GOT3 (cell line): ENCODE measurements around the gene STK4.

ENCODE experiments used
- DNase-seq: peaks from one replicate; lab custom pipeline; 2025; ENCODE audit warnings: mixed read lengths; lab: John Stamatoyannopoulos, UW

STK4 gene

GRCh38 chr20:45029884-45030283, 63.6 kb downstream of the STK4 start:
- DNase-seq = no peak

DNA sequence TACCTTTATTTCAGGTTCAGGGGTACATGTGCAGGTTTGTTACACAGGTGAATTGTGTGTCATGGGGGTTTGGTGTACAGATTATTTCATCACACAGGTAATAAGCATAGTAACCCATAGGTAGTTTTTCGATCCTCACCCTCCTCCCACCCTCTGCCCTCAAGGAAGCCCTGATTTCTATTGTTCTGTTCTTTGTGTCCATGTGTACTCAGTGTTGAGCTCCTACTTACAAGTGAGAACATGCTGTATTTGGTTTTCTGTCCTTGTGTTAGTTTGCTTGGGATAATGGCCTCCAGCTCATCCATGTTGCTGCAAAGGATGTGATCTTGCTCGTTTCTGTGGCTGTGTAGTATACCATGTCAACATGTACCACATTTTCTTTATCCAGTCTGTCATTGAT, 66.0 kb downstream of the STK4 start:
- DNase-seq = no peak

DNA sequence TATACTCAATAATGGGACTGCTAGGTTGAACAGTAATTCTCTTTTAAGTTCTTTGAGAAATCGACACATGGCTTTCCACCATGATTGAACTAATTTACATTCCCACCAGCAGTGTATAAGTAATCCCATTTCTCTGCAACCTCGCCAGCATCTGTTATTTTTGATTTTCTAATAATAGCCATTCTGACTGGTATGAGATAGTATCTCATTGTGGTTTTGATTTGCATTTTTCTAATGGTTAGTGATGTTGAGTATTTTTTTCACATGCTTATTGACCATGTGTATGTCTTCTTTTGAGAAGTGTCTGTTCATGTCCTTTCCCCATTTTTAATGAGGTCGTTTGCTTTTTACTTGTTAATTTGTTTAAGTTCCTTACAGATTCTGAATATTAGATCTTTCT, 66.5 kb downstream of the STK4 start:
- DNase-seq = no peak

- DNase-seq = no peak
Measured at GRCh38 chr20:45034436-45034835, 68.1 kb downstream of the STK4 start.

DNA sequence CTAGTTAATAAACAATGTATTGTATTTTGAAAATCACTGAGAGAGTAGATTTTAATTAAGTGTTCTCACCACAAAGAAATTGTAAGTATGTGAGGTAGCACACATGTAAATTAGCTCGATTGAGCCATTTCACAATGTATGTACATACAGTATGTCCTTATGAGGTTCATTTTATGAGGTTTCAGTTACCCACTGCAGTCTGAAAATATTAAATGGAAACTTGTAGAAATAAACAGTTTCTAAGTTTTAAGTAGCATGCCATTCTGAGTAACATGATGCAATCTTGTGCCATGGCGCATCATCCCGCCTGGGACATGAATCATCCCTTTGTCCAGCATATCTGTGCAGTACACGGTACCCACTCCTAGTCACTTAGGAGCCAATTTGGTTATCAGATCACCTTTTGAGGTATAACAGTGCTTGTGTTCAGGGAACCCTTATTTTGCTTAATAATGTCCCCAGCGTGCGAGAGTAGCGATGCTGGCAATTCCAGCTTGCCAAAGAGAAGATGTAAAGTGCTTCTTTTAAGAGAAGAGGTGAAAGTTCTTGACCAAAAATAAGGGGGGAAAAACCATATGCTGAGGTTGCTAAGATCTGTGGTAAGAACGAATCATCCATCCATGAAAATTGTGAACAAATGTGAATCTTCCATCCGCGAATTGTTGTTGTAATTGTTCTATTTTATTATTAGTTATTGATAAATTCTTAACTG, 69.9 kb downstream of the STK4 start:
- DNase-seq = no peak

DNA sequence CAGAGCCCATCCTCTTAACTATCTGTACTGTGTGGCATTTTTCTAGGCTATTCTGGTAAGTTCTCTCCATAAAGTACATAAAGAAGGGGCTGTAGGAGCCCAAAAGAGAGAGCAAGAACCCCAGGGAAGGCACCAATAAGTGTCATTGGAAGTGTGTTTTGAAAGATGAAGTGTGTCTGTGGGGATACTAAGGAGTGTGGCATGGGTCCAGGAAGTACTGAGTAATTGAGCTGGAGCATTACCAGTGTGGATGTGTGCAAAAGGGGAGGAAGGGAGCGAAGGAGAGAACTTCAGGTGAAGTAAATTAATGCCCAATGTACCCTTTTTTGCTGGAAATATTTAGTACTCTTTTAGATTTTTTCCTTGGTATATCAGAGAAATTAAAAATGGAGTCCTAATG, 70.7 kb downstream of the STK4 start:
- DNase-seq = no peak

- DNase-seq = no peak
Measured at GRCh38 chr20:45037635-45038034, 71.3 kb downstream of the STK4 start.

DNA sequence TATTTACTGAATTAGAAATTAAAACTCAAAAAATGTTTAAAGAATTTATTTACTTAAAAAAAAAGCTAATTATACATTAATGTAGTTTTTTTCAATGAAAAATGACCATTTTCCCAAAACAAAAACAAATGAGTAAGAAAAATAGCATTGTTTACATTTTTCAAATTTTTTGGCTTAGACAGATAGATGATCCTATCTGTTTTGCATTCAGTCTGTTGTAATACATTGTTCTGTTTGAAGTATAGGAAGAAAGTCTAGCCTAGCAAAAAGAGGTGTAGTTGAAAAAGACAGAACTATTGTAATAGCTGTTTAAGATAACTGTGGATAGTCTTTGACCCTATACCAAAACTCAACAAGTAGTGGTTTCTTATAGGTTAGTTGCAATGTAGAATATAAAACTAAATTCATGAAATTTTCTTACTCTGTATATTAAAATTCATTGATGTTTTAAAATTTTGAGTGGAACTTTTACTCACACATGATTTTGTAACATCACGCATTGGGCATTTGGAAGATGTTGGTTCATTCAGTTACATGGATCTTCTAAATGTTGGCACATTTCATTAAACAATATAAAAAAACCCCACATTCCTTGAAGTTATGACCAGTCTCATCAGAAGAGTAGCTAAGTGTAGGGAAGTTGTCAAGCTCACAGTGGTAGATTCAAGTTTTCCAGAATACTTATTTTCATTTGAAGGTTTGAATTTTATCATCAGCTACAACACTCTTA, 72.6 kb downstream of the STK4 start:
- no peak for DNase-seq

DNA sequence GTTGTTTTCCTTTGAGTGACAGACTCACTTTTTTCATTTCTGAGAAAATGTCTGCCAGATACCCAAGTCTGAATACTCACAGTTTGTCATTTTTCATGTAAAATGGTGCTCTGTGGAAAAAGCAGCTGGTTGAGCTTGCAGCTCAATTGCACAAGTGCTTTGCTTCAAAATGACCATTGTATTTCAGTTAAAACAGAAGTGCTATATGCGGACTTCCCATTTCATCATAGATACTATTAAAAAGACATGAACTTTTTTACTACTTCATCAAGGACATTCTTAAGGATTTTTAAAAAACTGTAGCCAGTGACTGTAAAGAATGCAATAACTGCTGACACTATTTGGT, 73.1 kb downstream of the STK4 start:
- no peak for DNase-seq

GRCh38 chr20:45041464-45042337, 75.4 kb downstream of the STK4 start:
- no peak for DNase-seq

- DNase-seq = no peak
Measured at GRCh38 chr20:45042978-45043377, 76.7 kb downstream of the STK4 start.

DNA sequence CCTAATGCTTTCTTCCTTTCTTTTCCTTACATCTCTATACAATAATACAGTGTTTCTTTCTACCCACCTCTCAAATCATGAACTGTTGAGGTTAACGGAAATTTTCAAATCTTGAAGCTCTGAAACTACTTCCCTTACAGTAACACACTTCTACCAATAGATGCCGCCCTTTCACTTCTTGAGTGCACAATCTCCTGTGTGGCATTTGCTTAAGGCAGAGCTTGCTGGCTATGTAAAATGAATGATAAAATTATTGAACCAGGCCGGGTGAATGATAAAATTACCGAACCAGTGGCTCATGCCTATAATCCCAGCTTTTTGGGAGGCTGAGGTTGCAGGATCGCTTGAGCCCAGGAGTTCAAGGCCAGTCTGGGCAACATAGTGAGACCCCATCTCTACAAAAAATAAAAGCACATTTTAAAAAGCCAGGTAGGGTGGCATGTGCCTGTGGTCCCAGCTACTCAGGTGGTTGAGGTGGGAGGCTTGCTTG, 77.8 kb downstream of the STK4 start:
- DNase-seq = no peak

GRCh38 chr20:45044601-45045000, 78.3 kb downstream of the STK4 start:
- DNase-seq = no peak

- DNase-seq = no peak
Measured at GRCh38 chr20:45047581-45048119, 81.3 kb downstream of the STK4 start.

DNA sequence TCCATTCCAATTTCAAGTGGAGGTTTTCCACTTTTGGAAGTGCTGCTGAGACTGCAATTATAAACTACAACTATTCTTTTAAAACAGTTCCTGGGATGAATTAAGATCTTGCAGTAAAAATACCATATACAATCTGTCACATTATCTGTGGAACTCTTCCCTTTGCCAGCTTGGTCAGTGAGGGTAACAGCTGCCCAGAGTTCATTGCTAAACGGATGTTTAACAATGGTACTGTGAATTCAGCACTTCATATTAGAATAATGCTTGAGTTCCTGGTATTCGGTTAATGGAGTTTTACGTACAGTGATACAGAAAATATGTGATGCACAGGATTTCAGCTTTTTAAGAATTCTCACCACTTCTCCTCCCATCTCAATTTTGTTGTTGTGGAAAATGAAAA, 83.1 kb downstream of the STK4 start:
- no peak for DNase-seq

GRCh38 chr20:45049904-45050471, 83.7 kb downstream of the STK4 start:
- no peak for DNase-seq

- DNase-seq = no peak
Measured at GRCh38 chr20:45051204-45052060, 85.1 kb downstream of the STK4 start.

- no peak for DNase-seq
Measured at GRCh38 chr20:45052698-45053429, 86.6 kb downstream of the STK4 start.

GRCh38 chr20:45053430-45054351, 87.4 kb downstream of the STK4 start:
- DNase-seq = no peak
